Naive B cell (primary cell): ENCODE results near the gene IFI44L. TPM values are rescaled to one million over a fixed set of nuclear protein-coding genes. Genes with fewer than 3 reads are reported as not detected.

ENCODE experiments used
- ATAC-seq, 2 donors: fragments of 150-1000 bp; cut with Tn5 transposase; 2 replicates each; pipeline ENCODE4 v1.10.0; 2021; ENCODE audit warnings: low read depth in 2 of 2, mild to moderate bottlenecking in 2 of 2, moderate library complexity in 2 of 2
- DNase-seq: peaks from one replicate; pipeline ENCODE4 v3.0.0; 2022
- H3K27ac Mint-ChIP-seq, 6 donors: one replicate each; pipeline ENCODE4 v1.8.0; 2020 to 2022; ENCODE audit warnings: mild to moderate bottlenecking in 6 of 6, mixed read lengths in 6 of 6, moderate library complexity in 5 of 6, inconsistent platforms in 2 of 6
- H3K27me3 Mint-ChIP-seq, 3 donors: one replicate each; pipeline ENCODE4 v1.8.0; 2021 to 2022; ENCODE audit warnings: mixed read lengths in 3 of 3, mild to moderate bottlenecking in 1 of 3
- H3K36me3 Mint-ChIP-seq, 2 donors: one replicate each; pipeline ENCODE4 v1.8.0; 2020 to 2022; ENCODE audit warnings: mixed read lengths in 2 of 2, inconsistent platforms in 1 of 2, mild to moderate bottlenecking in 1 of 2
- H3K4me1 Mint-ChIP-seq, 3 donors: one replicate each; pipeline ENCODE4 v1.8.0; 2020 to 2022; ENCODE audit warnings: mixed read lengths in 3 of 3, inconsistent platforms in 1 of 3, mild to moderate bottlenecking in 1 of 3, moderate library complexity in 1 of 3
- H3K4me3 Mint-ChIP-seq, 8 donors: one replicate each; pipeline ENCODE4 v1.8.0; 2020 to 2022; ENCODE audit warnings: mild to moderate bottlenecking in 8 of 8, mixed read lengths in 8 of 8, moderate library complexity in 8 of 8, inconsistent platforms in 2 of 8
- H3K9me3 Mint-ChIP-seq, 7 donors: one replicate each; pipeline ENCODE4 v1.8.0; 2020 to 2022; ENCODE audit warnings: mixed read lengths in 7 of 7, mild to moderate bottlenecking in 5 of 7, inconsistent platforms in 2 of 7, moderate library complexity in 1 of 7
- polyA plus RNA-seq, 6 donors: library from polyadenylated mRNA; unstranded; fragments of 300-500 nt; fragmentation: Illumina TruSeq; gene quantifications; one replicate each; pipeline ENCODE4 v1.2.3, GENCODE V29; 2021; ENCODE audit warnings: low read depth in 6 of 6

The IFI44L gene
- polyA plus RNA-seq, 6 donors from 2014 or later = 5.1 to 25.9 (median 5.6) TPM

- no peak for DNase-seq
- ATAC-seq = no peak
- no peaks in the 10 kb centered on the region for H3K27me3 Mint-ChIP-seq
- peaks cover 0 to 5% (median 0%) of the 10 kb centered on the region in 3 donors for H3K4me1 Mint-ChIP-seq
- H3K4me3 Mint-ChIP-seq = peak overlapping the region in 1 of 8 donors; percentile 1
- no peaks in the 10 kb centered on the region for H3K36me3 Mint-ChIP-seq
- peaks cover 0 to 3% (median 0%) of the 10 kb centered on the region in 7 donors for H3K9me3 Mint-ChIP-seq
- no peak overlapping the region for H3K27ac Mint-ChIP-seq
These were observed 58.1 kb downstream of the IFI44L start for GRCh38 chr1:78678324-78678723.

- no peak overlapping the region for H3K4me3 Mint-ChIP-seq
- peaks cover 0 to 3% (median 0%) of the 10 kb centered on the region in 7 donors for H3K9me3 Mint-ChIP-seq
- H3K27ac Mint-ChIP-seq = no peak overlapping the region
- peaks cover 0 to 5% (median 0%) of the 10 kb centered on the region in 3 donors for H3K4me1 Mint-ChIP-seq
- no peak for DNase-seq
- no peak for ATAC-seq
- no peaks in the 10 kb centered on the region for H3K36me3 Mint-ChIP-seq
- H3K27me3 Mint-ChIP-seq = peaks cover 0 to 5% (median 0%) of the 10 kb centered on the region in 3 donors
These were observed 61.0 kb downstream of the IFI44L start for GRCh38 chr1:78681265-78681664.

- DNase-seq = no peak
- H3K4me3 Mint-ChIP-seq = no peak overlapping the region
- H3K27me3 Mint-ChIP-seq = peaks cover 0 to 5% (median 0%) of the 10 kb centered on the region in 3 donors
- ATAC-seq = no peak
- peaks cover 0 to 5% (median 0%) of the 10 kb centered on the region in 3 donors for H3K4me1 Mint-ChIP-seq
- H3K9me3 Mint-ChIP-seq = peaks cover 0 to 3% (median 0%) of the 10 kb centered on the region in 7 donors
- H3K36me3 Mint-ChIP-seq = no peaks in the 10 kb centered on the region
- no peak overlapping the region for H3K27ac Mint-ChIP-seq
These were observed 62.2 kb downstream of the IFI44L start for GRCh38 chr1:78682496-78682895.

GRCh38 chr1:78683079-78683478 is 62.8 kb downstream of the IFI44L start:
- Mint-ChIP-seq H3K27me3 (peaks cover 0 to 5% (median 0%) of the 10 kb centered on the region in 3 donors), H3K4me3 (no peak overlapping the region), H3K4me1 (peaks cover 0 to 3% (median 0%) of the 10 kb centered on the region in 3 donors), H3K27ac (no peak overlapping the region), H3K36me3 (no peaks in the 10 kb centered on the region), H3K9me3 (peaks cover 0 to 3% (median 0%) of the 10 kb centered on the region in 7 donors)
- DNase-seq (no peak), ATAC-seq (no peak)

GRCh38 chr1:78687315-78687714 is 67.1 kb downstream of the IFI44L start:
- H3K27ac Mint-ChIP-seq = no peak overlapping the region

GRCh38 chr1:78687914-78688313 is 67.7 kb downstream of the IFI44L start:
- H3K4me1 Mint-ChIP-seq = no peaks in the 10 kb centered on the region
- ATAC-seq (no peak), DNase-seq (no peak)
- no peak overlapping the region for H3K4me3 Mint-ChIP-seq
- H3K9me3 Mint-ChIP-seq = peaks cover 0 to 5% (median 0%) of the 10 kb centered on the region in 7 donors
- H3K27me3 Mint-ChIP-seq = peaks cover 0 to 15% (median 6%) of the 10 kb centered on the region in 3 donors
- no peak overlapping the region for H3K27ac Mint-ChIP-seq
- no peaks in the 10 kb centered on the region for H3K36me3 Mint-ChIP-seq

More at GRCh38 chr1:78687315-78687714, 67.1 kb downstream of the IFI44L start:
- no peak for ATAC-seq
- H3K36me3 Mint-ChIP-seq = no peaks in the 10 kb centered on the region
- H3K4me1 Mint-ChIP-seq = no peaks in the 10 kb centered on the region
- H3K27me3 Mint-ChIP-seq = peaks cover 0 to 15% (median 6%) of the 10 kb centered on the region in 3 donors
- H3K9me3 Mint-ChIP-seq = peaks cover 0 to 5% (median 0%) of the 10 kb centered on the region in 7 donors
- no peak overlapping the region for H3K4me3 Mint-ChIP-seq
- no peak for DNase-seq

GRCh38 chr1:78688697-78689096 is 68.4 kb downstream of the IFI44L start:
- no peak overlapping the region for H3K4me3 Mint-ChIP-seq
- ATAC-seq = no peak
- H3K36me3 Mint-ChIP-seq = no peaks in the 10 kb centered on the region
- DNase-seq = no peak
- peaks cover 0 to 15% (median 6%) of the 10 kb centered on the region in 3 donors for H3K27me3 Mint-ChIP-seq
- no peak overlapping the region for H3K27ac Mint-ChIP-seq
- peaks cover 0 to 5% (median 0%) of the 10 kb centered on the region in 7 donors for H3K9me3 Mint-ChIP-seq
- H3K4me1 Mint-ChIP-seq = no peaks in the 10 kb centered on the region

- no peaks in the 10 kb centered on the region for H3K4me1 Mint-ChIP-seq
- peaks cover 0 to 10% (median 6%) of the 10 kb centered on the region in 3 donors for H3K27me3 Mint-ChIP-seq
- H3K4me3 Mint-ChIP-seq = no peak overlapping the region
- no peaks in the 10 kb centered on the region for H3K36me3 Mint-ChIP-seq
- DNase-seq (no peak), ATAC-seq (no peak)
- no peak overlapping the region for H3K27ac Mint-ChIP-seq
- H3K9me3 Mint-ChIP-seq = peaks cover 0 to 5% (median 0%) of the 10 kb centered on the region in 7 donors
These were observed 70.3 kb downstream of the IFI44L start for GRCh38 chr1:78690516-78690915.

GRCh38 chr1:78691995-78692747 is 71.9 kb downstream of the IFI44L start:
- H3K27me3 Mint-ChIP-seq = peaks cover 0 to 10% (median 6%) of the 10 kb centered on the region in 3 donors
- H3K27ac Mint-ChIP-seq = no peak overlapping the region
- H3K4me1 Mint-ChIP-seq = no peaks in the 10 kb centered on the region
- no peak for DNase-seq
- no peaks in the 10 kb centered on the region for H3K36me3 Mint-ChIP-seq
- peaks cover 0 to 7% (median 0%) of the 10 kb centered on the region in 7 donors for H3K9me3 Mint-ChIP-seq
- ATAC-seq = no peak
- H3K4me3 Mint-ChIP-seq = no peak overlapping the region

Other genes starting within 250 kb of the IFI44L start
- not detected for gene PTGFR, start 129.5 kb upstream of the IFI44L start, polyA plus RNA-seq
- 1 to 10 TPM; 1.8 to 6.9 (median 4.0) TPM for gene IFI44, start 29.4 kb downstream of the IFI44L start, polyA plus RNA-seq